GM21723 (cell line): ENCODE results near the gene CDH22.
A peak's percentile ranks its signal among the peaks of the same experiment; 100 is the strongest.

Source experiments
- ATAC-seq: cut with Tn5 transposase; IDR thresholded peaks from one replicate; pipeline ENCODE4 v1.9.1; 2021; ENCODE audit warnings: mild to moderate bottlenecking, moderate library complexity; ENCODE audit not compliant: unreplicated experiment

The CDH22 gene

GRCh38 chr20:46152824-46153586 is 155.3 kb downstream of the CDH22 start:
- ATAC-seq: no peak

- no peak for ATAC-seq
These were observed 156.4 kb downstream of the CDH22 start for GRCh38 chr20:46151936-46152335.

- ATAC-seq: no peak
These were observed 157.4 kb downstream of the CDH22 start for GRCh38 chr20:46150943-46151342.

- no peak for ATAC-seq
These were observed 159.7 kb downstream of the CDH22 start for GRCh38 chr20:46148313-46149208.

- no peak for ATAC-seq
These were observed 162.6 kb downstream of the CDH22 start for GRCh38 chr20:46145713-46146112.

- ATAC-seq: no peak
These were observed 163.8 kb downstream of the CDH22 start for GRCh38 chr20:46144432-46145025.

GRCh38 chr20:46142124-46142523 is 166.2 kb downstream of the CDH22 start:
- no peak for ATAC-seq

- ATAC-seq: no peak
These were observed 168.3 kb downstream of the CDH22 start for GRCh38 chr20:46139908-46140482.

GRCh38 chr20:46139266-46139889 is 168.9 kb downstream of the CDH22 start:
- no peak for ATAC-seq

GRCh38 chr20:46137816-46138215 is 170.5 kb downstream of the CDH22 start:
- no peak for ATAC-seq

- no peak for ATAC-seq
These were observed 172.3 kb downstream of the CDH22 start for GRCh38 chr20:46135856-46136633.

GRCh38 chr20:46134716-46135115 is 173.6 kb downstream of the CDH22 start:
- no peak for ATAC-seq

GRCh38 chr20:46133886-46134654 is 174.2 kb downstream of the CDH22 start:
- no peak for ATAC-seq

GRCh38 chr20:46132705-46133120 is 175.6 kb downstream of the CDH22 start:
- peak; percentile 46 for ATAC-seq

- no peak for ATAC-seq
These were observed 176.9 kb downstream of the CDH22 start for GRCh38 chr20:46131396-46131795.

- no peak for ATAC-seq
These were observed 177.8 kb downstream of the CDH22 start for GRCh38 chr20:46130534-46130933.

- no peak for ATAC-seq
These were observed 178.3 kb downstream of the CDH22 start for GRCh38 chr20:46129955-46130481.

- no peak for ATAC-seq
These were observed 179.8 kb downstream of the CDH22 start for GRCh38 chr20:46128310-46129151.
